Endometrial microvascular endothelial cells (primary cell): ENCODE data around the gene ATP1A1. TPM values are rescaled to one million over a fixed set of nuclear protein-coding genes. Genes with fewer than 3 reads are reported as not detected.

Experiments
- in situ Hi-C: cut with HindIII; loops from 2 replicates; pipeline ENCODE4 v1.10.0; 2017; ENCODE audit warnings: low sequenced_read_pairs, low pct_unique_long_range_greater_than_20kb; ENCODE audit errors: inconsistent ontology term
- total RNA-seq: library from RNA; depleted of rRNA; stranded (reverse); fragments of >200 nt; gene quantifications from one replicate; pipeline ENCODE4 v1.2.3, GENCODE V29; 2015; ENCODE audit errors: inconsistent ontology term

Gene ATP1A1
- total RNA-seq, 1 donor from 2014 or later, result 184 TPM

DNA sequence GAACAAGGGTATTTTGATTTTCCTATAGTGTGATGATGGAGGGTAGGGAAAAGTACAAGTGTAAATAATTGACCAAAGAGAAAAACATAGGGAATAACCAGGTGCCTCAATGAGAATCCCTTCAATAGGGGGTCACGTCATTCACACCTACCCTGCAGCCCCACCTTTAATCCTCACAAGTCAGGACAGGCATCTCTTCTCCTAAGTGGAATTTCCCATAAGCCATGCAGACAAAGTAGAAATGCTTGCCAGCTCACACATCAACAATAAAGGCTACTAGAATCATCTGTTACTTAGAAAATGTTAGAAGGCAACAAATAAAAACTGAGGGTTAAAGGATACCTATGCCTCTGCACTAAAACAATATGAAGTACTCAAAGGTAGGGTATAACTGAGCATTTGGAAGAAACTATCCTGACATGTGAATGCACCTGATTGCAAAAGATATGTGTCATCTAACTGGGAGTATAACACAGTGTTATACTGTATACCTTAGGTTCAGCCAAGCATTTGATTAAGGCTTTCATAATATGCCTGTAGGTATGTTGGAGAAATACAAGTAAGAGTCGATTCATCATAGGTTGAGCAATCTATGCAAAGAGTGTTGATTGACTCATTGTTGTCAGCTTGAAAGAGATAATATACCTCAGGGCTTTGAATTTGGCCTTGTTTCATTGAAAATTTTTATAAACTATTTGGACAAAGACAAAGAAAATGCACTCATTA is 32.4 kb upstream of the ATP1A1 start:
- in situ Hi-C loops, result no loop called here

GRCh38 chr1:116343019-116343418 is 30.0 kb upstream of the ATP1A1 start:
- in situ Hi-C loops, result no loop called here

- in situ Hi-C loops, result no loop called here
Measured at GRCh38 chr1:116345011-116345410, 28.0 kb upstream of the ATP1A1 start.

- in situ Hi-C loops, result no loop called here
Measured at GRCh38 chr1:116345843-116346242, 27.2 kb upstream of the ATP1A1 start.

GRCh38 chr1:116346943-116347673 is 25.9 kb upstream of the ATP1A1 start:
- in situ Hi-C loops, result no loop called here

DNA sequence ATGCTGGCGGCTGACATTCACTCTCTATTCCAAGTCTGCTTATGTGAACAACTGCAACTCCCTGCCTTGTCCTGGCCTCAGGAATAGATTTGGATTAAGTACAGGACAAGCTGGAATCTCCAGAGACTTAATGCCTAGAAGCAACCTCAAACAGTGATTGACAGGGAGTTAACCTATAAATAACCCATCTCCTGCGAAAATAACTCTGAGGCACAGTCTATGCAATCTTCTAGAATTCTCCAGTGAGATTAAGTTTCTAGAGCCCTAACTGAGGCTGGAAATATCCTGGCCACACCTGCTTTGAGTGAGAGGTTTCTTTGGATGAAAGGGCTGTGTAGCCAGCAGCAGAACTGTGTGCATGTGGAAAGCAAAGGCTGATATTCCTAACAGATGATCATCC is 25.3 kb upstream of the ATP1A1 start:
- in situ Hi-C loops, result no loop called here

DNA sequence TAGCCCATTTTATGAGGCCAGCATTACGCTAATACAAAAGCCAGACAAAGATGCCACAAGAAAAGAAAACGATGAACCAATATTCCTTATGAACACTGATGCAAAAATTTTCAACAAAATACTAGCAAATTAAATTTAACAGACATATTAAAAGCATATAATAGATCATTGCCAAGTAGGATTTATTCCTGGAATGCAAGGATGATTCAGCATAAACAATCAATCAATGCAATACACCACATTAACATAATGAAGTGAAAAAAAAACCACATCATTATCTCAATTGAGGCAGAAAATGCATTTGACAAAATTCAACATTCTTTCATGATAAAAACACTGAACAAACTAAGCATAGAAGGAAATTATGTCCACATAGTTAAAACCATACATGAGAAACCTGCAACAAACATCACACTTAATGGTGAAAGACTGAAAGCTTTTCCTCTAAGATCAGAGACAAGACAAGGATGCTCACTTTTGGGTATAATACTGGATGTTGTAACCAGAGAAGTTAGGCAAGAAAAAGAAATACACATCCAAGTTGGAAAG is 22.9 kb upstream of the ATP1A1 start:
- in situ Hi-C loops, result no loop called here

GRCh38 chr1:116351914-116352313 is 21.1 kb upstream of the ATP1A1 start:
- in situ Hi-C loops, result no loop called here

DNA sequence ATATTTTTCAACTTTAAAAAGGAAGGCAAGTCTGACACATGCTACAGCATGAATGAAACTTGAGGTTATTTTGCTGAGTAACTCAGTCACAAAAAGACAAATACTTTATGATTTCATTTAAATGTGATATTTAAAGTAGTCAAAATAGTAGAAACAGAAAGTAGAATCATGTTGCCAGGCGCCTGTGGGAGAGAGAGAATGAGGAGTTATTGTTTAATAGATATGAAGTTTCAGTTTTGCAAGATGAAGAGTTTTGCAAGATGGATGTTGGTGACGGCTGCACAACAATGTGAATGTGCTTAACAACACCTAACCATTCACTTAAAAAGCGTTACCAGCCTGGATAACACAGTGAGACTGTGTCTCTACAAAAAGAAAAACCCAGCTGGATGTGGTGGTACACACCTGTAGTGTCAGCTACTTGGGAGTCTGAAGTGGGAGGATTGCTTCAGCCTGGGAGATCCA is 20.7 kb upstream of the ATP1A1 start:
- in situ Hi-C loops, result no loop called here

GRCh38 chr1:116353155-116353554 is 19.9 kb upstream of the ATP1A1 start:
- in situ Hi-C loops, result no loop called here

DNA sequence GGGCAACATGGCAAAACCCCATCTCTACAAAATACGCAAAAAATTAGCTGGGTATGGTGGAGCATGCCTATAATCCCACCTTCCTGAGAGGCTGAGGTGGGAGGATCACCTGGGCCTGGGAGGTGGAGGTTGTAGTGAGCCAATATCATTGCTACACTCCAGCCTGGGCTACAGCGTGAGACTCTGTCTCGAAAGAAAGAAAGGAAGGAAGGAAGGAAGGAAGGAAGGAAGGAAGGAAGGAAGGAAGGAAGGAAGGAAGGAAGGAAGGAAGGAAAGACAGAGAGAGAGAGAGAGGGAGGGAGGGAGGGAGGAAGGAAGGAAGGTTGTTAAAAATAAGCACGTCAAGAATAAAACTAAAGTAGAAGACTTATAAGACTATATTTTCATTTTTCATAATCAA is 17.0 kb upstream of the ATP1A1 start:
- in situ Hi-C loops, result no loop called here

DNA sequence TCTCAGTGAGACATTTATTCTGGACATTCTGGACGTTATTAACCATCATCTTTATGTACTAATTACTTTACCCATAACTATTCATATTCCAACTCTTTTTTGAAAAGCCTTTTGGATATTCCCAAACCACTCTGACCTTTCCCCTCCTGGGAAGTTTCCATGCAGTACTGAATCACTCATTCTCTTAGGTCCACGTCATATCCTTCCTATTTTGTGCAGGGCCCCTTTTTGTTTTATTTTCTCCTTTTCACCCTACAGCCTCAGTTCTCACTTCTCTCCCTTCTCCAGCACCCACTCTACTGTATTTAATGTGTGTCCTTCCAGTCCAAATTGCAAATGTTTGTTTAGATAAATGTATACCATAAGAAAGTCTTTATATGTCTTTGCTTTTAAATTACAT is 16.4 kb upstream of the ATP1A1 start:
- in situ Hi-C loops, result no loop called here

DNA sequence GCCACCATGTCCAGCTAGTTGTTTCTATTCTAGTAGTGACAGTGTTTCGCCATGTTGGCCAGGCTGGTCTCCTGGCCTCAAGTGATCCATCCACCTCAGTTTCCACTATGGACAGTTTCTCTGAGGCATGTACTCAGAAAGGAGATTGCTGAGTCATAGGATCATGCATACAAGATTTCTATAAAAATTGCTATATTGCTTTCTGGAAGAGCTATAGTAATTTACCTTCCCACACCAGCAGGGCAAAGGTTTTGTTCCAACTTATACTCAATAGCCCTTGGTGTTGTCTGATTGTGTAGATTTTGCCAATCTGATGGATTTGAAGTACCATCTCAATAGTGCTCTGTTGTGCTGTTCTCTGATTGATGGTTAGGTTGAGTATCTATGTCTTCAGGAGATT is 15.6 kb upstream of the ATP1A1 start:
- in situ Hi-C loops, result no loop called here

- in situ Hi-C loops, result no loop called here
Measured at GRCh38 chr1:116359060-116359830, 13.8 kb upstream of the ATP1A1 start.

GRCh38 chr1:116359871-116360270 is 13.2 kb upstream of the ATP1A1 start:
- in situ Hi-C loops, result no loop called here

DNA sequence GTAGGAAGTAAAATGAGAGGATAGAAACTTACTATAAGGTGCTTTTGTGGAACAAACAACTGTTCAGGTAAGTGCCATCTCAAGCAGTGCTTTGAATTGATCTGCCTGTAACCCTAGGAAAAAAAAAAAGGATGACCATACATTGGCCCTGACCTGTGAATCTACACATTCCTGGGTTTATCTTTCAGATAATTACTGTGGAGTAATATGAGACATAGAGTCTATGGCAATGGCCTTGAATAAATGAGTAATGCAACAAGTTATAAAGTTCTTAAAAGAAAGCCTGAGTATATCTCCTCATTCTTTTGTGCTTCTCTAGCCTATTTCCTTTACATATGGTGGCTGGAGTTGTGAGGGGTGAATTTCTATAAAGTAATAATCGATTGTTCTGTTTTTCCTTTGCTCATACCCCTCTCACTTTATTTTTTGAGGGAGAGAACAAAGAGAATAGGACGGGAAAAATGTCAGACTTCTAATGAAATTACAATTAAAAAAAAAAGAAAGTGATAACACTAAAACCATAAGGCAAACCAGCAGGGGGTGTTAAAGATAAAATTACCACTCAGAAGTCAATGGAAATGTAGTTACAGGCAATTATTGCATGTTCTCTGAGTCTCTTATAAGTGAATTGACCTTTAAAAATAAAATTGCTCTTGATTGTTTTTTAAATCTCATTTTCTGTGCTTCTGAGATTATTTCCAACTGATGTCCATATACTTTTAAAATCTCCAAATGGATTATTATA is 12.4 kb upstream of the ATP1A1 start:
- in situ Hi-C loops, result no loop called here

GRCh38 chr1:116361648-116362047 is 11.4 kb upstream of the ATP1A1 start:
- in situ Hi-C loops, result no loop called here

DNA sequence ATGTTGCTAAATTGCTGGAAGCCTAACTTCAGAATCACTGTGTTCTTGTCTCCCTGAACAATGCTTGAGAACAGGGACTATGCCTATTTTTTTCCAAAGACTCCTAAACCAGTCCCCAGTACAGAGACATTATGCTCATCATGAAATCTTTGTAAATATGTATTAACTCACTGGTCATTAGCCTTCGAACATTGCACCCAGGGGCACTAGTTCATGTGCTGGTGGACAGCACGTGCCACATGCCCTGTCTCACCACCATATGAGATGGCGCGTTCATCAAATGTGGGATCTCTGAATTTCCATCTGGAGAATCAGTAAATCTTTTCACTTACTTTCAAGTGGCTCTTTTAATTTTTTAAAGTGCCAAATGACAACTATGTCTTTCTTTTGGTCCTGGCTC is 11.0 kb upstream of the ATP1A1 start:
- in situ Hi-C loops, result no loop called here

GRCh38 chr1:116365353-116365780 is 7.7 kb upstream of the ATP1A1 start:
- in situ Hi-C loops, result no loop called here
